ENCODE measurements around the gene ZBTB42. TPM values are rescaled to one million over a fixed set of nuclear protein-coding genes. Genes with fewer than 3 reads are reported as not detected.

The ZBTB42 gene
- total and polyA plus RNA-seq, 2 of the 4 experiments (the other 2 are of a cell fraction) = 1.3 to 2.3 TPM

- no peak for TF ChIP-seq RCOR1 (IDR thresholded peaks at IDR 0.05; ENCODE audit: insufficient replicate concordance, low read length)
- TF ChIP-seq BHLHE40 (IDR thresholded peaks at IDR 0.05; ENCODE audit: low read depth, low read length) = no peak
- no peak for TF ChIP-seq NFE2L2 (IDR thresholded peaks at IDR 0.05; ENCODE audit: low read depth, low read length)
- TF ChIP-seq MXI1 (IDR thresholded peaks at IDR 0.05; ENCODE audit: borderline replicate concordance, low read depth, low read length) = no peak
- no peak for TF ChIP-seq CHD1 (IDR thresholded peaks at IDR 0.05; ENCODE audit: low read depth, low read length)
- no peak for TF ChIP-seq FOS (IDR thresholded peaks at IDR 0.05; ENCODE audit: low read depth, low read length)
- no peak for TF ChIP-seq POLR2A (IDR thresholded peaks at IDR 0.05; ENCODE audit: low read depth, low read length)
- no peak for TF ChIP-seq CTCF (conservative IDR thresholded peaks at IDR 0.05; ENCODE audit: low read depth, low read length)
- TF ChIP-seq CEBPB (IDR thresholded peaks at IDR 0.05; ENCODE audit: low read depth, low read length) = no peak
- TF ChIP-seq MAFK (IDR thresholded peaks at IDR 0.05; ENCODE audit: low read depth, low read length) = no peak
- no peak for TF ChIP-seq ELK1 (IDR thresholded peaks at IDR 0.05; ENCODE audit: borderline replicate concordance, low read depth, low read length)
- H3K9ac ChIP-seq (ENCODE audit: low read depth, low read length) = no peak overlapping the region
- no peak overlapping the region for H2BK120ac ChIP-seq (ENCODE audit: low read depth, low read length)
- POLR2A ChIA-PET (ENCODE audit: unreplicated experiment) = no interaction called here
- 95% methylated on average over 13 of the region's 20 CpGs; no CpG with 5 or more reads in 1 of the 2 experiments for WGBS, 2 experiments (ENCODE audit: extremely low coverage in 2 of 2, insufficient read length in 1 of 2)
- ATAC-seq (ENCODE audit: low read depth) = no peak
- peaks cover 4% of the 10 kb centered on the region; the same call in 1 of the 2 replicates for H4K20me1 ChIP-seq (ENCODE audit: insufficient read depth, low read length)
- no peak overlapping the region for H4K5ac ChIP-seq (ENCODE audit: low read depth, low read length)
- no peak overlapping the region for H4K91ac ChIP-seq (ENCODE audit: insufficient read depth, low read depth, low read length)
- CTCF ChIA-PET = no interaction called here
- H3K79me1 ChIP-seq (ENCODE audit: low read depth in 1 of 2, low read length in 2 of 2) = peaks cover 0 to 12% of the 10 kb centered on the region in 2 experiments; a peak in 1 of 4 replicates
- no peak overlapping the region for H3K4ac ChIP-seq (ENCODE audit: low read depth, low read length)
- H2BK15ac ChIP-seq (ENCODE audit: low read depth, low read length) = no peak overlapping the region
- H2BK5ac ChIP-seq (ENCODE audit: low read depth, low read length, poor library complexity, severe bottlenecking) = no peak overlapping the region
- no peak overlapping the region for H2AFZ ChIP-seq (replicated peaks; ENCODE audit: low read length, poor library complexity)
- H3K9me1 ChIP-seq (ENCODE audit: insufficient read depth, low read length) = peaks cover 16% of the 10 kb centered on the region
- H3K4me1 ChIP-seq (ENCODE audit: control insufficient read depth, insufficient read depth, low read length) = peaks cover 20% of the 10 kb centered on the region
- H3K18ac ChIP-seq (ENCODE audit: low read depth, low read length) = no peak overlapping the region
- H2BK20ac ChIP-seq (ENCODE audit: low read depth, low read length) = no peak overlapping the region
- in situ Hi-C loops (cut with MboI; ENCODE audit: low sequenced_read_pairs) (no loop called here), dilution Hi-C loops (cut with HindIII; ENCODE audit: low sequenced_read_pairs, unreplicated experiment) (no loop called here), intact Hi-C loops (cut with micrococcal nuclease) (no loop called here)
- H3K9me3 ChIP-seq (ENCODE audit: control insufficient read depth, insufficient read depth, low read length) = no peaks in the 10 kb centered on the region
- H3K4me3 ChIP-seq (ENCODE audit: insufficient read depth, low read depth, low read length) = no peak overlapping the region
- no peaks in the 10 kb centered on the region for H3K27me3 ChIP-seq (ENCODE audit: control insufficient read depth, insufficient read depth, low read length)
- no peak overlapping the region for H3K56ac ChIP-seq (ENCODE audit: extremely low read depth, insufficient read depth, low read length)
- H4K8ac ChIP-seq (ENCODE audit: low read depth in 2 of 2, low read length in 2 of 2) = no peak overlapping the region
- H2AK5ac ChIP-seq (ENCODE audit: low read depth, low read length) = no peak overlapping the region
- no peak overlapping the region for H3K4me2 ChIP-seq (ENCODE audit: low read depth, low read length)
- DNase-seq = no peak
- H3K23ac ChIP-seq (ENCODE audit: low read depth, low read length) = no peak overlapping the region
- H3K14ac ChIP-seq (replicated peaks; ENCODE audit: low read depth, low read length) = no peak overlapping the region
- H3K27ac ChIP-seq (ENCODE audit: insufficient read depth, low read length) = no peak overlapping the region
- no peak overlapping the region for H2AK9ac ChIP-seq (replicated peaks; ENCODE audit: low read depth, low read length, poor library complexity)
- BruUV-seq (replicated peaks) = no TSS peak
- no peaks in the 10 kb centered on the region for H3K36me3 ChIP-seq (ENCODE audit: control insufficient read depth, insufficient read depth, low read length)
These were observed 1.7 kb downstream of the ZBTB42 start for GRCh38 chr14:104802394-104803184.
